GM12874 (cell line): ENCODE measurements around the gene EEFSEC.

Source experiments
- TF ChIP-seq, protein P1 (sequence below): IDR thresholded peaks from 2 replicates; pipeline ENCODE4 v1.5.1; 2011; ENCODE audit warnings: low read depth, mild to moderate bottlenecking, control low read depth, low read length, moderate library complexity; ENCODE audit not compliant: insufficient read depth

Gene EEFSEC

DNA sequence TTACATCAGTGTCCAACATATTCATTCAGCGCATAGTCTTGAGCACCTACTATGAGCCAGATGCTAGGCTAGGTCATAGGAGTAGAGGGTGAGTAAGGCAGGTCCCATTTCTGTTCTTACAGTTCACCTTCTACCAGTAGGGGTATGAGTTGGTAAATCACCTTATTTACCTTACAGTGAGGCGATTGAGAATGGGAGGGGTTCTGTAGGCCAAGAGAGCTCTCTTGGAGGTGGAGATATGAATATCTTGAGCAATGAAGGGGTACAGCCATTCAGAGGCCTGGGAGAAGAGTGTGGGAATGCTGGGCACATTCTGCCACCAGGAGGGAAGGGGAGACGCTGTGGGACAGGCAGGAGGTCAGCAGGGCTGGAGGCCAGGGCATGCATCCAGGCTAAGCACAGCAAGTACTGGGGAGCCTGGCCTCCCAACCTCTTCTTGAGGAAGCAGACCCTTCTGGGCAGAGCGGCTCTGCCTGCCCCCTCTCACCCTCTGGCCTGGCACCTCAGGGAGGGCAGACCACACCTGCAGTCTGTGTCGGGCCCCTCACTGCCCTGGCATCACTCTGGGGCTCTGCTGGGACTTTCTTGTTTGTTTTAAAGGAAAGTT lies 123.4 kb downstream of the EEFSEC start:
- TF ChIP-seq, protein P1, sequence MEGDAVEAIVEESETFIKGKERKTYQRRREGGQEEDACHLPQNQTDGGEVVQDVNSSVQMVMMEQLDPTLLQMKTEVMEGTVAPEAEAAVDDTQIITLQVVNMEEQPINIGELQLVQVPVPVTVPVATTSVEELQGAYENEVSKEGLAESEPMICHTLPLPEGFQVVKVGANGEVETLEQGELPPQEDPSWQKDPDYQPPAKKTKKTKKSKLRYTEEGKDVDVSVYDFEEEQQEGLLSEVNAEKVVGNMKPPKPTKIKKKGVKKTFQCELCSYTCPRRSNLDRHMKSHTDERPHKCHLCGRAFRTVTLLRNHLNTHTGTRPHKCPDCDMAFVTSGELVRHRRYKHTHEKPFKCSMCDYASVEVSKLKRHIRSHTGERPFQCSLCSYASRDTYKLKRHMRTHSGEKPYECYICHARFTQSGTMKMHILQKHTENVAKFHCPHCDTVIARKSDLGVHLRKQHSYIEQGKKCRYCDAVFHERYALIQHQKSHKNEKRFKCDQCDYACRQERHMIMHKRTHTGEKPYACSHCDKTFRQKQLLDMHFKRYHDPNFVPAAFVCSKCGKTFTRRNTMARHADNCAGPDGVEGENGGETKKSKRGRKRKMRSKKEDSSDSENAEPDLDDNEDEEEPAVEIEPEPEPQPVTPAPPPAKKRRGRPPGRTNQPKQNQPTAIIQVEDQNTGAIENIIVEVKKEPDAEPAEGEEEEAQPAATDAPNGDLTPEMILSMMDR, result no peak

GRCh38 chr3:128277378-128278069 lies 124.2 kb downstream of the EEFSEC start:
- TF ChIP-seq, protein P1, result no peak

DNA sequence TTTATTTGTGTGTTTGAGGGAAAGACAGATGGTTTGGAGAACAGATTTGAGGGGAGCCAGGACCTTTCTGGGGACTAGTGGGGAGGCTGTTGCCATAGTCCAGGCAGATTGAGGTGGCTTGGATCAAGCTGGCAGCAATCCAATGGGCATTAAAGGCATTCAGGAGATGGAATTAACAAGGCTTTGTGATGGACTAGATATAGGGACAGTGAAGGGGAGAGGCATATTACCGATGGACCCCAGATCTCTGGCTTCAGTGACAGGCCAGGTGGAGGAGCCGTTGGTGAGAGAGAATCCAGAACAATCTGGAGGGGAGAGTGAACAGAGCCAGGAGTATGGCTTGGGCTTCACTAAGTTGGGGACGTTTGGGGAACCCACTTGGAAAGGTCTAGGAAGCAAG lies 124.8 kb downstream of the EEFSEC start:
- TF ChIP-seq, protein P1, result no peak

GRCh38 chr3:128278761-128279600 lies 125.7 kb downstream of the EEFSEC start:
- TF ChIP-seq, protein P1, result no peak

GRCh38 chr3:128279601-128279880 lies 126.3 kb downstream of the EEFSEC start:
- TF ChIP-seq, protein P1, result no peak

GRCh38 chr3:128280481-128281052 lies 127.3 kb downstream of the EEFSEC start:
- TF ChIP-seq, protein P1, result no peak

DNA sequence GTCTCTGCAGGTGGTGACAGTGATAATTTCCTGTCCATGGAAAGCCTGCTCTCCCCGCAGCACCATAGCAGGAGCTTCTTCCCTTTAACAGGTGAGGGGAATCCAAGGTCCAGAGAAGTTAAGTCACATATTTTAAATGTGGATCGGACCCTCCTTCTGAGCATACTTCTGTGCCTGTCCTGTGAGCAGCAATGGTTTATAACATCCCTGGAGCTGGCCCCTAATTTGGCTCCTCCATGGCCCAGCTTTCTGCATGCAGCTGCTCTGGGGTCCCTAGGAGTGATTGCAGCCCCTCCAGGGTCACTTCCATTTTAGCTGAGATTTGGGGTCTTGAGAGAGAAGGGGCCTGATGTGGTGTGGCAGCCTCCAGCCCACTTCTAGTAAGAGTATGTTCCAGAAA lies 127.8 kb downstream of the EEFSEC start:
- TF ChIP-seq, protein P1, result no peak
